ENCODE measurements around the gene UGP2. TPM values are rescaled to one million over a fixed set of nuclear protein-coding genes. Genes with fewer than 3 reads are reported as not detected.

UGP2 gene
- total RNA-seq, 1 experiment from 2014 or later = 883 TPM

GRCh38 chr2:63891488-63892030 is 49.9 kb downstream of the UGP2 start:
- H3K23me2 ChIP-seq (ENCODE audit: insufficient read length, low read depth, low read length, poor library complexity, severe bottlenecking) = no peaks in the 10 kb centered on the region
- no peaks in the 10 kb centered on the region for H3K27me3 ChIP-seq (ENCODE audit: insufficient read depth, low read length)
- H3K9ac ChIP-seq (ENCODE audit: extremely low read depth, insufficient read length, low read length) = no peak overlapping the region
- H4K8ac ChIP-seq (replicated peaks; ENCODE audit: insufficient read length, low read depth, low read length) = no peak overlapping the region
- Mint-ChIP-seq H3K9me3 (no peaks in the 10 kb centered on the region), H3K27me3 (ENCODE audit: low read depth) (no peaks in the 10 kb centered on the region; the same call in 1 of the 2 replicates), H3K4me1 (peaks cover 15 to 16% of the 10 kb centered on the region in 2 experiments), H3K27ac (peak overlapping the region in 2 of 3 experiments; percentile 28 to 91; a peak in 2 of 7 replicates), H3K4me3 (no peak overlapping the region), H3K36me3 (ENCODE audit: insufficient read depth in 1 of 3, low read depth in 3 of 3) (peaks cover 30 to 80% (median 66%) of the 10 kb centered on the region in 3 experiments)
- no peak overlapping the region for H3K4me2 ChIP-seq (ENCODE audit: insufficient read depth, insufficient read length, low read length)
- H3K79me1 ChIP-seq (ENCODE audit: insufficient read depth, low read depth, low read length, poor library complexity, severe bottlenecking) = no peaks in the 10 kb centered on the region
- H3K56ac ChIP-seq (ENCODE audit: insufficient read length, low read depth, low read length) = no peak overlapping the region
- no peak overlapping the region for H2BK20ac ChIP-seq (ENCODE audit: low read depth, low read length, poor library complexity, severe bottlenecking)
- no peaks in the 10 kb centered on the region for H3K9me3 ChIP-seq (ENCODE audit: control insufficient read depth, low read depth, low read length)
- no peak overlapping the region for H2AK5ac ChIP-seq (ENCODE audit: insufficient read length, low read length)
- H3K14ac ChIP-seq (ENCODE audit: insufficient read depth, low read length) = no peak overlapping the region
- H2AFZ ChIP-seq (ENCODE audit: low read length) = no peak overlapping the region
- H4K20me1 ChIP-seq (ENCODE audit: control insufficient read depth, insufficient read depth, insufficient read length) = no peaks in the 10 kb centered on the region
- no peak overlapping the region for H2BK5ac ChIP-seq (ENCODE audit: insufficient read length, low read length)
- no peak overlapping the region for H3K4ac ChIP-seq (ENCODE audit: low read depth, low read length)
- WGBS (ENCODE audit: extremely low coverage, insufficient read length, low lambda C conversion rate) = no CpG with 5 or more reads among the region's 1 CpG
- H3K23ac ChIP-seq (ENCODE audit: insufficient read length, low read depth, low read length) = no peak overlapping the region
- no peak overlapping the region for H3T11ph ChIP-seq (ENCODE audit: low read length)
- H2BK120ac ChIP-seq (ENCODE audit: low read depth, low read length, poor library complexity, severe bottlenecking) = no peak overlapping the region
- H3K4me1 ChIP-seq (ENCODE audit: insufficient read depth, low read length) = peaks cover under 1% of the 10 kb centered on the region; the same call in 1 of the 2 replicates
- H4K5ac ChIP-seq (ENCODE audit: insufficient read length, low read depth, low read length) = no peak overlapping the region
- no peak overlapping the region for H4K91ac ChIP-seq (ENCODE audit: insufficient read length, low read depth, low read length)
- no peak overlapping the region for H2BK12ac ChIP-seq (ENCODE audit: insufficient read length, low read depth, low read length)
- H3K18ac ChIP-seq (ENCODE audit: insufficient read length, low read depth, low read length) = no peak overlapping the region
- no peak overlapping the region for H2BK15ac ChIP-seq (ENCODE audit: low read depth, low read length)
- TF ChIP-seq CTCF (conservative IDR thresholded peaks at IDR 0.05) = no peak
- DNase-seq = no peak
- H3K79me2 ChIP-seq (ENCODE audit: insufficient read depth, low read length) = no peaks in the 10 kb centered on the region
- H3K27ac ChIP-seq (ENCODE audit: insufficient read length, low read depth, low read length) = no peak overlapping the region

All from H9 (cell line).